ENCODE data around the gene MEX3D.
"Not testable (repeated sequence)": the region's sequence is repeated elsewhere in the genome, so short reads cannot be mapped to it uniquely, and the experiment has no call there.

DNA sequence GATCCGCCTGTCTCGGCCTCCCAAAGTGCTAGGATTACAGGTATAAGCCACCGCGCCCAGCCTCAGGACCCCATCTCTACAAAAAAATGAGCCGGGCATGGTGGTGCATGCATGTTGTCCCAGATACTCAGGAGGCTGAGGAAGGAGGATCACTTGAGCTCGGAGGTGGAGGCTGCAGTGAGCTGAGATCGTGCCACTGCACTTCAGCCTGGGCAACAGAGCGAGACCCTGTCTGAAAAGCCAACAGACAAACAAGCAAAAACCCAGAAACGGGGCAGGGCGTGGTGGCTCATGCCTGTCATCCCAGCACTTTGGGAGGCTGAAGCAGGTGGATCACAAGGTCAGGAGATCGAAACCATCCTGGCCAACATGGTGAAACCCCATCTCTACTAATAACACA is 37.3 kb downstream of the MEX3D start:
- TF ChIP-seq, protein P1, sequence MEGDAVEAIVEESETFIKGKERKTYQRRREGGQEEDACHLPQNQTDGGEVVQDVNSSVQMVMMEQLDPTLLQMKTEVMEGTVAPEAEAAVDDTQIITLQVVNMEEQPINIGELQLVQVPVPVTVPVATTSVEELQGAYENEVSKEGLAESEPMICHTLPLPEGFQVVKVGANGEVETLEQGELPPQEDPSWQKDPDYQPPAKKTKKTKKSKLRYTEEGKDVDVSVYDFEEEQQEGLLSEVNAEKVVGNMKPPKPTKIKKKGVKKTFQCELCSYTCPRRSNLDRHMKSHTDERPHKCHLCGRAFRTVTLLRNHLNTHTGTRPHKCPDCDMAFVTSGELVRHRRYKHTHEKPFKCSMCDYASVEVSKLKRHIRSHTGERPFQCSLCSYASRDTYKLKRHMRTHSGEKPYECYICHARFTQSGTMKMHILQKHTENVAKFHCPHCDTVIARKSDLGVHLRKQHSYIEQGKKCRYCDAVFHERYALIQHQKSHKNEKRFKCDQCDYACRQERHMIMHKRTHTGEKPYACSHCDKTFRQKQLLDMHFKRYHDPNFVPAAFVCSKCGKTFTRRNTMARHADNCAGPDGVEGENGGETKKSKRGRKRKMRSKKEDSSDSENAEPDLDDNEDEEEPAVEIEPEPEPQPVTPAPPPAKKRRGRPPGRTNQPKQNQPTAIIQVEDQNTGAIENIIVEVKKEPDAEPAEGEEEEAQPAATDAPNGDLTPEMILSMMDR (IDR thresholded peaks at IDR 0.05), result not testable (repeated sequence)
- not testable (repeated sequence) for TF ChIP-seq EZH2 (IDR thresholded peaks at IDR 0.05; ENCODE audit: borderline replicate concordance, insufficient read depth, low read depth, low read length, poor library complexity, severe bottlenecking)
